CD14-positive monocyte (primary cell): Measurements from ENCODE around the gene ZBTB17. TPM values are rescaled to one million over a fixed set of nuclear protein-coding genes. Genes with fewer than 3 reads are reported as not detected.

Source experiments
- DNase-seq, 3 donors: peaks; one replicate each; pipeline ENCODE4 v3.0.0-alpha.2; 2011 to 2022
- H2AFZ ChIP-seq: 2 replicates; pipeline ENCODE4 v1.6.0; 2012; ENCODE audit warnings: mild to moderate bottlenecking, low read depth, low read length, inconsistent platforms; ENCODE audit not compliant: insufficient read depth, poor library complexity, severe bottlenecking
- H3K27ac ChIP-seq, 2 donors: 1 replicate in 1 of 2; 2 replicates in 1 of 2; pipeline ENCODE4 v1.5.1; 2012 to 2013; ENCODE audit warnings: low read length in 2 of 2, control low read depth in 1 of 2, inconsistent platforms in 1 of 2, low read depth in 1 of 2, mild to moderate bottlenecking in 1 of 2
- H3K27me3 ChIP-seq, 2 donors: one replicate each; pipeline versions ENCODE4 v1.6.0 to v1.6.1; 2011 to 2013; ENCODE audit warnings: low read length in 2 of 2; ENCODE audit not compliant: control insufficient read depth in 2 of 2, insufficient read depth in 2 of 2
- H3K36me3 ChIP-seq, 2 donors: replicated peaks in 1 of 2; 1 replicate in 1 of 2; 2 replicates in 1 of 2; pipeline versions ENCODE4 v1.5.1 to v1.6.1; 2012 to 2013; ENCODE audit warnings: low read length in 2 of 2, control low read depth in 1 of 2, inconsistent platforms in 1 of 2, mild to moderate bottlenecking in 1 of 2; ENCODE audit not compliant: insufficient read depth in 2 of 2, control insufficient read depth in 1 of 2
- H3K4me1 ChIP-seq, 2 donors: 1 replicate in 1 of 2; 2 replicates in 1 of 2; pipeline versions ENCODE4 v1.5.1 to v1.6.1; 2012 to 2013; ENCODE audit warnings: low read length in 2 of 2, control low read depth in 1 of 2, inconsistent platforms in 1 of 2, mild to moderate bottlenecking in 1 of 2, moderate library complexity in 1 of 2; ENCODE audit not compliant: insufficient read depth in 2 of 2, control insufficient read depth in 1 of 2
- H3K4me2 ChIP-seq: replicated peaks from 2 replicates; pipeline ENCODE3; 2012; ENCODE audit warnings: low read length, moderate library complexity, mild to moderate bottlenecking; ENCODE audit not compliant: poor library complexity, severe bottlenecking; ENCODE audit errors: extremely low read depth
- H3K4me3 ChIP-seq, 3 experiments: fragments of 200-600 bp in 1 of 3; sonication (generic) in 1 of 3; replicated peaks in 1 of 3; 1 replicate in 2 of 3; 2 replicates in 1 of 3; pipeline ENCODE4 v1.5.1; 2011 to 2013; ENCODE audit warnings: low read length in 3 of 3, mild to moderate bottlenecking in 3 of 3, control low read depth in 2 of 3, low read depth in 2 of 3, inconsistent platforms in 1 of 3, moderate library complexity in 1 of 3
- H3K79me2 ChIP-seq: 2 replicates; pipeline ENCODE4 v1.6.0; 2012; ENCODE audit warnings: mild to moderate bottlenecking, control low read depth, inconsistent platforms, low read length, moderate library complexity; ENCODE audit not compliant: insufficient read depth
- H3K9ac ChIP-seq: 2 replicates; pipeline ENCODE4 v1.6.0; 2017; ENCODE audit warnings: low read length, mild to moderate bottlenecking; ENCODE audit not compliant: insufficient read depth, poor library complexity, severe bottlenecking
- H3K9me3 ChIP-seq, 2 donors: replicated peaks in 1 of 2; 1 replicate in 1 of 2; 2 replicates in 1 of 2; pipeline versions ENCODE4 v1.5.1 to v1.6.1; 2012 to 2013; ENCODE audit warnings: low read length in 2 of 2, control low read depth in 1 of 2; ENCODE audit not compliant: control insufficient read depth in 1 of 2, insufficient read depth in 1 of 2
- H4K20me1 ChIP-seq: 2 replicates; pipeline ENCODE4 v1.6.0; 2012; ENCODE audit warnings: mild to moderate bottlenecking, low read length, control low read depth, moderate library complexity; ENCODE audit not compliant: insufficient read depth
- H3K27ac Mint-ChIP-seq, 7 donors: one replicate each; pipeline ENCODE4 v1.8.0; 2020; ENCODE audit warnings: mild to moderate bottlenecking in 7 of 7, mixed read lengths in 7 of 7, moderate library complexity in 6 of 7, inconsistent platforms in 2 of 7
- H3K27me3 Mint-ChIP-seq, 3 donors: one replicate each; pipeline ENCODE4 v1.8.0; 2021 to 2022; ENCODE audit warnings: low read depth in 3 of 3, mild to moderate bottlenecking in 3 of 3, mixed read lengths in 3 of 3, moderate library complexity in 3 of 3, inconsistent platforms in 1 of 3
- H3K36me3 Mint-ChIP-seq, 2 donors: one replicate each; pipeline ENCODE4 v1.8.0; 2020; ENCODE audit warnings: mixed read lengths in 2 of 2, inconsistent platforms in 1 of 2, mild to moderate bottlenecking in 1 of 2
- H3K4me1 Mint-ChIP-seq: one replicate; pipeline ENCODE4 v1.8.0; 2020; ENCODE audit warnings: mild to moderate bottlenecking, mixed read lengths
- H3K4me3 Mint-ChIP-seq, 2 donors: one replicate each; pipeline ENCODE4 v1.8.0; 2020; ENCODE audit warnings: mild to moderate bottlenecking in 2 of 2, mixed read lengths in 2 of 2, moderate library complexity in 1 of 2
- H3K9me3 Mint-ChIP-seq, 7 donors: one replicate each; pipeline ENCODE4 v1.8.0; 2020 to 2022; ENCODE audit warnings: mixed read lengths in 7 of 7, mild to moderate bottlenecking in 6 of 7, moderate library complexity in 6 of 7, inconsistent platforms in 2 of 7
- CTCF ChIP-seq: fragments of 200-600 bp; IDR thresholded peaks from one replicate; pipeline ENCODE4 v1.8.0; 2022; ENCODE audit warnings: antibody characterized with exemption, mild to moderate bottlenecking
- WGBS: methylation state at CpG from one replicate; pipeline ENCODE4 v1.1.5; 2013; ENCODE audit warnings: missing lambda C conversion rate; ENCODE audit not compliant: insufficient coverage; 5-methylcytosine and 5-hydroxymethylcytosine counted together
- intact Hi-C, 2 donors: fragments of 100-400 bp; cut with micrococcal nuclease; formaldehyde crosslinking; loops; one replicate each; pipeline versions ENCODE4 v1.15.0 to v1.15.1; 2023
- polyA minus RNA-seq: library from RNA; depleted of rRNA, polyadenylated mRNA; stranded (reverse); fragments of >200 nt; gene quantifications from 2 replicates; pipeline ENCODE4 v1.2.3, GENCODE V29; 2012
- polyA plus RNA-seq, 3 donors: library from polyadenylated mRNA; depleted of rRNA in 1 of 3; unstranded in 2 of 3; stranded (reverse) in 1 of 3; fragments of 300-500 nt in 2 of 3; fragments of >200 nt in 1 of 3; fragmentation: Illumina TruSeq in 2 of 3; gene quantifications; 1 replicate in 2 of 3; 2 replicates in 1 of 3; pipeline ENCODE4 v1.2.3, GENCODE V29; 2012 to 2021
- total RNA-seq, 12 experiments: library from RNA in 1 of 12; stranded (reverse) in 1 of 12; fragments of 120-200 nt in 1 of 12; gene quantifications; one replicate each; pipeline ENCODE4 v1.2.4 and lab custom pipeline; 2013 to 2026; ENCODE audit warnings: mixed read lengths in 6 of 12, inconsistent platforms in 1 of 12

Gene ZBTB17
- 41.8 TPM for total RNA-seq (2013)
- 10 to 100 TPM in 1 of 3 donors, 1 to 10 TPM in 2; 2.8 to 93.3 (median 7.6) TPM for polyA plus RNA-seq
- 60.1 and 89.5 TPM in 2 replicates for polyA minus RNA-seq
- total RNA-seq (lab: John Stamatoyannopoulos, UW), result 39.6 to 59.1 (median 49.9) reads per million in 11 experiments

GRCh38 chr1:15975805-15976680, at the start of gene ZBTB17:
TSS of gene ZBTB17 (minus strand) at chr1:15976101. CDS start at chr1:15948495, 27,606 bp downstream.
- H3K4me1 ChIP-seq, result peaks cover 9 to 11% of the 10 kb centered on the region in 2 donors
- intact Hi-C loops, result loop anchor here (2.0 to 5.0 kb wide), 2 partner anchors 27 to 39 kb away; no protein-coding TSS in a partner anchor
- H4K20me1 ChIP-seq, result peaks cover 30% of the 10 kb centered on the region
- peak within 1 kb of the TSS; percentile 30 to 80 for H3K27ac ChIP-seq
- H3K4me1 Mint-ChIP-seq, result peaks cover 20% of the 10 kb centered on the region
- H3K9me3 ChIP-seq, result no peaks in the 10 kb centered on the region
- H3K9me3 Mint-ChIP-seq, result peaks cover 0 to 7% (median 1%) of the 10 kb centered on the region in 7 donors
- H3K36me3 Mint-ChIP-seq, result peaks cover 18 to 27% of the 10 kb centered on the region in 2 donors
- peak; percentile 91 to 97 (median 94) for DNase-seq
- H3K4me3 ChIP-seq, result peak within 1 kb of the TSS; percentile 92 to 98 (median 95)
- peaks cover 45% of the 10 kb centered on the region for H3K79me2 ChIP-seq
- peak within 1 kb of the TSS; percentile 89 for H3K9ac ChIP-seq
- no peaks in the 10 kb centered on the region for H3K27me3 ChIP-seq
- peak within 1 kb of the TSS; percentile 69 to 94 (median 89) for H3K27ac Mint-ChIP-seq
- no peak for TF ChIP-seq CTCF
- peak within 1 kb of the TSS; percentile 91 for H2AFZ ChIP-seq
- H3K4me3 Mint-ChIP-seq, result peak within 1 kb of the TSS; percentile 85 to 90
- H3K4me2 ChIP-seq, result peak within 1 kb of the TSS; percentile 97
- 7% methylated on average over 42 of the region's 47 CpGs for WGBS
- no peaks in the 10 kb centered on the region for H3K27me3 Mint-ChIP-seq
- H3K36me3 ChIP-seq, result peaks cover 15 to 23% of the 10 kb centered on the region in 2 donors

- TF ChIP-seq CTCF, result no peak
- H3K27me3 Mint-ChIP-seq, result peaks cover 6 to 40% (median 19%) of the 10 kb centered on the region in 3 donors
- H3K4me2 ChIP-seq, result no peak overlapping the region
- peaks cover 0 to 9% of the 10 kb centered on the region in 2 donors for H3K27me3 ChIP-seq
- H3K4me1 ChIP-seq, result peaks cover 0 to 7% of the 10 kb centered on the region in 2 donors
- no peaks in the 10 kb centered on the region for H3K9me3 Mint-ChIP-seq
- no peaks in the 10 kb centered on the region for H3K36me3 ChIP-seq
- H3K27ac Mint-ChIP-seq, result no peak overlapping the region
- no peaks in the 10 kb centered on the region for H3K9me3 ChIP-seq
- 82% methylated on average over 7 of the region's 7 CpGs for whole genome bisulfite sequencing
- no peak overlapping the region for H3K4me3 Mint-ChIP-seq
- H3K27ac ChIP-seq, result no peak overlapping the region
- intact Hi-C loops, result no loop called here
- no peaks in the 10 kb centered on the region for H3K36me3 Mint-ChIP-seq
- H3K4me1 Mint-ChIP-seq, result peaks cover 2% of the 10 kb centered on the region
- no peaks in the 10 kb centered on the region for H4K20me1 ChIP-seq
- no peak overlapping the region for H3K9ac ChIP-seq
- no peak overlapping the region for H2AFZ ChIP-seq
- no peaks in the 10 kb centered on the region for H3K79me2 ChIP-seq
- DNase-seq, result no peak
- H3K4me3 ChIP-seq, result no peak overlapping the region
Observed at GRCh38 chr1:16023050-16023653, 47.3 kb upstream of the ZBTB17 start.
